Measurements from ENCODE around the gene IL6R.
"Not testable (repeated sequence)": the region's sequence is repeated elsewhere in the genome, so short reads cannot be mapped to it uniquely, and the experiment has no call there.

The IL6R gene

DNA sequence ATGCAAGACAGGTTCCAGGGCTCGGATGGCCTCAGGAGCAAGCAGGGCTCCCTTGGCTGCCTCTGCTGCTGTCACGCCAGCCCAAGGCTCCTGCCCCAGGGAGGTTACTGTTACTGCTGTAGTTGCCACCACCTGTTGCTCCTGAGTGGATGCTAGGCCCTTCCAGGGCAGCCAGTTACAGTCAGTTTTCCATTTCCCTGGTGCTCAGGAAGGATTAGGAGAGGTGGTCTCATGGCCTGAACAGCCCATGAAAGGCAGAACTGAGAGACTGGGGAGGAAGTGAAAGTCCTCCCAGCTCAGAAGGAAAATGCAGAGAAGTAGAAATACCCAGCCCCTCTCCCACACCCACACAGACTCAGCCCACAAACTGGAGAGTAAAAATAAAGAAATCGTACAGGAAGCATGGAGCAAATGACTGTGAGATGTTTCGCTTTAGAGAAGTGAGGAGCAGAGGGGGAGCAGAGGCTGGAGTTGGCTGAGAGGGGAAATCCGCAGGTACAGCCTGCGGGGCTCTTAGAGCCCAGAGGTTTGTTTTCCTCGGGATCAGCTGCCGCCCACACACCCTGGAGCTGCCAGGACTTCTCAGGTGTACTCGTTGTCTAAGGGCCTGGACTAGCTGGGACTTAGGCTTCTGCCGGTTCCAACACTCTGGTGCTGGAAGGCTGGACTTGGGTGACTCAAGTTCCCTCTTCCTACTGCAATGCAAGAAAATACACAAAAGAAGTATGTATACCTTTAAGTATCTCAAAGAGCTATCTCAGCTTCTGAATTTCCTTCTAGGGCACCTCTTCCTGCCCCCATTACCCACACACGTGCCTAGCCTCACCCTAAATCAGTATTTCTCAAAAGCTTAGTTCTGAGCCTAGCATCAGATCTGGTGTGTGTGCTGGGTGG, 2.3 kb downstream of the IL6R start:
- no peak for FAIRE-seq

DNA sequence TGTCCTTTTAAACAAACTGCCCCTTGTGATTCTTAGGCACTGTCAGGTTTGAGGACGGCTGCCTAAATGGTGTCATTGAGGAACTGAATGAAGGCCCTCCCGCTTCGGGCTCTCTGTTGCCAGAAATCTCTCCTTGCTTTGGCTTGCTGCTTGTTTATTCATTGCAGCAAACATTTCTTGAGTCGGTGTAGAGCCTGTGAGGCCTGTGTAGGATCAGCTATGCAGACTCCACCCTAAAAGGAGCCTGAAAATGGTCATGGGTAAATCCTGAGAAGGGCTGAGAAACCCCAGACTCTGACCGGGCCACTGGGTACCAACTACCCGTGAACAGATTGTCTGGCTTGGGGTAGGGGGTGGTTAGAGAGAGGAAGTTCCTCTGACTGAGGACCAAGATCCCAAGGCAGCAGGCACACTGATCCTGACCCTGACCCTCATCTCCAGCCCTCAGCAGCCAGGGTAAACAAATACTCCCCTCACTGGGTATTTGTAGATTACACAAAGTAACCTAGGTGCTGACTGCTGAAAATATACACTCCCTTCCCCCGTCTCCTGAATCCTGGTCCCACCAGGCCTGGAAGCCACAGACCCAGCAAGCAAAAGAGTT, 3.1 kb downstream of the IL6R start:
- FAIRE-seq: no peak

DNA sequence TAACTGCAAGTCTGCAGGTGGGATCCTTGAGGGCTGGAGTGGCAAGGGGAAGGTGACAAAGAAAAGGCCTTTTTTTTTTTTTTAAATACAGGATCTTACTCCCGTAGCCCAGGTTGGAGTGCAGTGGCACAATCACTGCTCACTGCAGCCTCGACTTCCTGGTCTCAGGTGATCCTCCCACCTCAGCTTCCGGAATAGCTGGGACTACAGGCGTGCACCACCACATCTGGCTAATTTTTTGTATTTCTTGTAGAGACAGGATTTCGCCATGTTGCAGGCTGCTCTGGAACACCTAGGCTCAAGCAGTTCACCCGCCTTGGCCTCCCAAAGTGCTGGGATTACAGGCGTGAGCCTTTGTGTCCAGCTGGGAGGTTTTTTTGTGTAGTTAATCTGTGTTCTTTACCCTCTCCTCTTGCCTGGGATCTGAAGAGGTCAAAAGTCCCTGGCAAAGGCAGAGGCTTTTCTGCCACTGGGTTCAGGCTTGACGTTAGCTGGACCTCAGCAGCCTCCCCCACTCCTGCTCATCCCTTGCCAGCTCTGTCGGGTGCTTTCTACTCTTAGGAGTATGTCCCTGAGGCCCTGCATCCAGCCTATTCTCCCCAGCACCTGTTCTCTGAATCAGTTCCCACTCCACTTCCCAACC, 5.2 kb downstream of the IL6R start:
- FAIRE-seq: no peak

DNA sequence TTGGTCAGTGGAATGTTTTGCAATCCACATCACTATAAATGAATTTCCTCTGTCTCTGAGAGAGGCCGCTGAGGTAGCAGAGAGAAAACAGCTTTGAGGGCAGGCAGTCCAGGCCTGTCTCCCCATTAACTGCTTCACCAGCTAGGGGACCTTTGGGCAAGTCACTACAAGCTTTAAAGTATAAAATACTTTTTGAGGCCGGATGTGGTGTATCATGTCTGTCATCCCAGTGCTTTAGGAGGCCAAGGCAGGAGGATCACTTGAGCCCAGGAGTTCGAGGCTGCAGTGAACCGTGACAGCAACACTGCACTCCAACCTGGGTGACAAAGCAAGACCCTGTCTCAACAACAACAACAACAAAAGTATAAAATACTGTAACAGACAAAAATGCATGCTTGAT, 6.4 kb downstream of the IL6R start:
- FAIRE-seq: no peak

DNA sequence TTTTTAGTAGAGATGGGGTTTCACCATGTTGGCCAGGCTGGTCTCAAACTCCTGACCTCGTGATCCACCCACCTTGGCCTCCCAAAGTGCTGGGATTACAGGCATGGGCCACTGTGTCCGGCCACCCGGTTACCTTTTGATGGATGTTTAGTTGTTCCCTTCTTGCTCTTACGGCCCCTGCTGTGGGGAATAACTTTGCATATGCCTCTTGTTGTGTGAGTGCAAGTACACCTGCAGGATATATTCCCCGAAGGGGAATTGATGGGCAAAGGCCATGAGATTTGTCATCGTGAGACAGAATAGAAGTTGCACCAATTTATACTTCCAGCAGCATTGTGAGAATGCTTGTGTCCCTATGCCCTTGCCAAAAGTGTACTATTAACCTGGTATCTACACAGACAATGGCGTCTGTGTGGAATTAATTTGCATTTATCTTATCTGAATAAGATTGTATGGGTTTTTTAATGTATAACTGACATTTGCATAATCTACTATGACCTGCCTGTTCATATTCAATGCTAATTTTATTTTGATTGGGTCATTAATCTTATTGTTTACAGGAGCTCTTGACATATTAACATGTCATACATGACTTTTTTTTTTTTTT, 8.1 kb downstream of the IL6R start:
- no peak for FAIRE-seq

DNA sequence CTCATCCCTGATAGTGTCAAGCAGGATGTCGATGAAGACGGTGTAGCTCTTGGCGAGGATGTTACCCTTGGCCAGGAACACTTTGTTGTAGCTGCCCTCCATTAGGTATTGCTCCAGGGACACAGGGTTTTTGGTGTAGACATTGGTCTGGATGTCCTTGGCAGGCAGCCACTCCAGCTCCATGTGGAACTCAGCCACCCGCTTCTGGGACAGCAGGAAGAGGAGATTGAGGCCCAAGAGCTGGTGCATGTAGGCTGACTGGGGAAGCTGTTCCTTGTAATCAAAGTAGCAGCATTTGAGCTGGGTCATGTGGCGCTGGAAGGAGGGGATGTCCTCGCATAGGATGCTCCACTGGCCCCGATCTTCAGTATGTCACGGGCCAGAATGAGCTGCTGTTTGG, 9.5 kb downstream of the IL6R start:
- FAIRE-seq: no peak

DNA sequence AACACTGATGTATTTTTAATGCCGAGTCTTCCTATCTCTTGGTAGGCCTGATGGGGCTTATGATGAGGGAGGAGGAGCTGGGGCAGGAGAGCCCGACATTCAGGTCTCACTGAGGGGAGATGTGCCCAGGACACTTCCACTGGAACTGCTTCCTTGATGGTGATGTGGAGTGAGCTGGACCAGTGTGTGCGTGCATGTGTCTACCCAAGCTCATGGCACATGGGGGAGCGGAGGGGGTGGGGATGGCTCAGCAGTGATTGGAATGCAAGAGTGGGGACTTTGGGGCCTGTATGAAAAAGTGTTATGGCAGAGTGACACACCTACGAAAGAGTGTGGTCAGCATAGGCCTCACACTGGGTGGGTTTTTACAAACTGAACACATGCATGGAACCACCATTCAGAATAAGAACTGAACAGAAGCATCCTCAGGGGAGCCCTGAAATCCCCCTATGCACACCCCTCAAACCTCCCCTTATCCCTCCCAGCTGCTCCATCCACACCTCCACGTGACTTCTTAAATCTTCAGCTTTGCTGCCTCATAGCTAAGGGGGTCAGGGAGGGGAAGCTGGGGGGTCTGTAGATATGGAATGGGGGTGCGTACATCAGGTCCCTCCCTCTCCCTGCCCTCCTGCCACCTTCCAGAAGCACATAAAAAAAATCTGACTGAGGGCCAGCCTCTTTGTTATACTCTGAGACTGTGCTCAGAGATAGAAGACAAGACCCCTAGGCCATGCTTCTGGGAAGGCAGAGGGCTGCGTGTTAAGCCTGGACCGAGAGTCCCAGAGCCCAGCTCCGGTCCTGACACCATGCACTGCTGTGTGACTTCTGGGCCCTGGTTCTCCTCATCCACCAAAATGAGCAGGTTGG, 11.6 kb downstream of the IL6R start:
- FAIRE-seq: no peak

DNA sequence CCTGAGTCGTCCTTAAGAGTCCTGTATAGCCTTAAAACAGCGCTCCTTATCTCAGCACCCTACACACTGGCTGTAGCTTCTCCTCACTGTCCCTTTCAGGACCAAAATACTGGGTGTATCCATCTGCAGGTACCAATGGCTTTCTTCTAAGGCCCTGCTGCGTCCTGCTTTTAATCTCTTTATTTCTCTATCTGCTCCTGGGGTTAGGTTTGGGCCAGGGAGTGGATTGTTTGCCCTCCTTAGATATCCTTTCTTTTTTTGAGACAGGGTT, 12.1 kb downstream of the IL6R start:
- no peak for FAIRE-seq

DNA sequence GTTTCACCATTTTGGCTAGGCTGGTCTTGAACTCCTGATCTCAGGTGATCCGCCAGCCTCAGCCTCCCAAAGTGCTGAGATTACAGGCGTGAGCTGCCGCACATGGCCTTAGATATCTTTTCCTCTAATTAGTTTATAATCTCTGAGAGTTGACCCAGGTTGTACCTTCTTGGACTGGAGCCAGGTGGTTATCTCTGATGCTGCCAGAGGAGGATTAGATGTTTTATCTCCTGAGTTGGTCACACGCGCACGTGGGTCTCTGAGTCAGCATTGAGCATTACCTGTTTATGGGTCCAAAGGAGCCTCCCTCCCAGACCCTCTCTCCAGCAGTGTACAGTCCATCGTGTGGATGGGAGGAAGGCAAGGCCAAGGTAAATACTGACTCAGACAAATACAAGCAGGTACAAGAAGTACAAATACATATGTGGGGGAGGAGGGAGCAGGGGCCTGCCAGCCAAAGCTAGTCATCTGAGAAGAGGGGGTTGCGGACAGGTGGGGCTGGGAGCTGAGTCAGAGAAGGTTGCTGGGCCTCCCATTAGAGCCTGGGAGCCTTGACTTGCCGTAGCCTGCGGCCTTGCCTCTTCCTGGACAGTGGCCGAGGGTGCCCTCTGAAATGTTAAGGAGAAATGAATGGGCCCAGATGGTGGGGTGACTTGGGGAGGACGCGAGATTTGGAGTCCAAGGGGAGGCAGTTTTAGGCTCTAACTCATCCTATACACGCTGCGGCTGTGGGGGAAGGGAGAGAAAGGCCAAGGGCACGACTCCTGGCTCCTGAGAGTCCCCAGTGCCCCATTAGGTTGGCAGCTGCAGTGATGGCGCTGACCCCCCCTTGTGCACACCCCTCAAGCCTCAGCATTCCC, 13.1 kb downstream of the IL6R start:
- FAIRE-seq: no peak

DNA sequence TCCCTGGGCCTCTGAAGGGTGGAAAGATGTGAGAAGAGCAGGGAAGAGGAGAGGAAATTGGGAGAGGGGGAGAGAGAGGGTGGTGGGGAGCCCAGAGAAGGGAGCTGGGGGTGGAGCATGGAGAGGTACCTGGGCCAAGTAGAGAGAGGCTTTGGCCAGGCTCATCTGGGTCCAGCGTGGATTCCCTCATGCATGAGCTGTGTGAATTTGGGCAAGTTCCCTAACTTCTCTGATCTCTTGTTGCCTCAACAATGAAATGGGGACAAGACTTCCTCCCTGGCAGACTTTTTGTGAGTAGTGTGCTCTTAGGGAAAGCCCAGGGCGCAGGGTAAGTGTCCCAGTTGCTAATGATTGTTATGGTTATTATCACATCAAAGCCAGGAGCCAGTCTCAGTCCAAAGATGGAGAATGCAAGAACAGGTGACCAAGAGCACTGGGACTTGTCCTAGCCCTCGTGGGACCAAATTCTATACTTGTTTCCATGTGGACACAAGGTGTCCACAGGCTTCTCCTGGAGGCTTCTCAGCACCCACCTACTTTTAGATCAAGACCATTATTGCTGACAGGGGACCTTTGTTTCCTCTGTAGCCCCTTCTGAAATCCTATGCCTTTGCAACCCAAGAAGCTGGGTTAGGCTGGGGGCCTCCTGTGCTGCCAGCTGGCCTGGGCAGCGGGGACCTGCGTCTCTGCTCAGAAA, 13.9 kb downstream of the IL6R start:
- no peak for FAIRE-seq

DNA sequence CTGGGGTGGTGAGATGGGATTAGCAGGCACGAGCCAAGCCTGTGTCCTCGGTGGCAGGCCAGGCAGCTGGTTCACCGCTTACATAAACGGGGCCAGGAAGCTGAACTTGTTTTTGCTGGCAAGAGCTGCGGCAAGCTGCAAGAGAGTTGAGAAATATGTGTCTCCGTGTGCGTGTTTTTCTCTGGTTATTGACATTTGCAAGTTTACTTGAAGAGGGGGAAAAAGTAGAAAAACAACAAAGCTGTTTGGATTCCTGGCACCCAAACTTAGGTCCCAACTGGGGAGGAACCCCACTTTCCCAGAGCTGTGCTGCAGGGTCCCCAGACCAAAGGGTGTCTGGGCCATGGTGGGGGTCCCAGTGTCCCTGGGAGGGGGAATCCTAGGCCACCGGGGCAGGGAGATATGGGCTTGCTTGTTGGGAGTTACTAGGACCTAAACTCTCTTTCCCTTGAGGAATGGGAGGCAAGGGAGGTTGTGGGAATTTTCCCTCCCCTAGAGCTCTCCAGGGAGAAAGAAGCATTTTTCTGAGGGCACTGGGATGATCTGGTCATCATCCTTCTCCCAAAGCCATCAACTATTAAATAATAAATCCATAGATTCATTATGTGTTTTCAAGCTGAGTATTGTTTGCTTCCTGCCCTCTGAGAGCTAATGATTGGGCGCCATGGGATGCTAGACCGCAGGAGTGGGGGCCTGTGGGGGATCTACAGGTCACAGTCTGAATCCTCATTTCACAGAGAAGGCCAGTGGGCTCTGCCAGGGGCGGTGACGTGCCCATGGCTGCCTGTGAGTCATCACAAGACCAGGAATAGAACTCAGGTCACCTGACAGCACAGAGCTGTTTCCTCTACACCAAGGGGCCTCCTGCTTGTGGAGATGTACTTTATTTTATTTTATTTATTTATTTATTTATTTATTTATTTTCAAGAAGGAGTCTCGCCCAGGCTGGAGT, 14.8 kb downstream of the IL6R start:
- FAIRE-seq: no peak

DNA sequence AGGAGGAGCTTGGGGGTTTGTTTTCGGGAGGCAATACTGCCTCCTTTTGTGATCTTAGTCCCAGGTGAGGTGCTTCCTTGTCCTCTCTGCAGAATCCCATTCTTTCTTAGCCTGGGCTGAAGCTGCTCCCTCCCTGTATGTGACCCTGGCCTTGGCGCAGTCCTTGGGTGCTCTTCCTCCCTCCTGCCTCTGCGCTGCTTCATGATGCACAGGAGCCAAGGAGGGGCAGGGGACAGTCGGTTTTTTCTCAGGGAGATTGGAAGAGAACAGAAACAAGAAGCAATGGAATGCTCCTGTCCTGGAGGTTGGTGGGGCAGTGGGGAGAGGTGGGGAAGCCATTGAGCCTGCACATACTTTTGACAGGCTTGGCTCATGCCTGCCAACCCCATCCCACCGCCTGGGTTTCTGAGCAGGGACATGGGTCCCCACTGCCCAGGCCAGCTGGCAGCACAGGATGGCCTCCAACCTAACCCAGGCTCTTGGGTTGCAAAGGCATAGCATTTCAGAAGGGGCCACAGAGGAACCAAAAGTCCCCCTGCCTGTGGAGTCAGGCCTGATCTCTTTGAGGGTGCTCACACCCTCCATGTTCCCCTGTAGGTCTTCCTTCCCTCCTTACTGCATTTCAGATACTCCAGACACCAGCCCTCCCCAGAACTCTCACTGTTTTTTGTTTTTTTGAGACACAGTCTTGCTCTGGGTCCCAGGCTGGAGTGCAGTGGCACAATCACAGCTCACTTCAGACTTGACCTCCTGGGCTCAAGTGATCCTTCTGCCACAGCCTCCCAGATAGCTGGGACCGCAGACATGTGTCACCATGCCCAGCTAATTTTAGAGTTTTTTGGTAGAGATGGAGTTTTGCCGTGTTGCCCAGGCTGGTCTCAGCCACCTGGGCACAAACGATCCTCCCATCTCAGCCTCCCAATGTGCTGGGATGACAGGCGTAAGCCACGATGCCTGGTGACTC, 16.1 kb downstream of the IL6R start:
- FAIRE-seq: no peak

DNA sequence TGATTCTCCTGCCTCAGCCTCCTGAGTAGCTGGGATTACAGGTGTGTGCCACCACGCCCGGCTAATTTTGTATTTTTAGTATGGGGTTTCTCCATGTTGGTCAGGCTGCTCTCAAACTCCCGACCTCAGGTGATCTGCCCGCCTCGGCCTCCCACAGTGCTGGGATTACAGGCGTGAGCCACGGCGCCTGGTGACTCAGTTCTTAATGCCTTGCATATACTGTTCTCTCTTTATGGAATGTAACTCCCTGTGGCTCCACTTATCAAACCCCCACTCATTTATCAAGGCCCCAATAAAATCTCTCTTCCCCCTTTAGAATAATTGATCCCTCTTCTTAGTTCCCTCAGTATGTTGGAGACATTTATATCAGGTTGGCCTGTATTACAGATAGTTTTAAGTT, 16.9 kb downstream of the IL6R start:
- FAIRE-seq: not testable (repeated sequence)

DNA sequence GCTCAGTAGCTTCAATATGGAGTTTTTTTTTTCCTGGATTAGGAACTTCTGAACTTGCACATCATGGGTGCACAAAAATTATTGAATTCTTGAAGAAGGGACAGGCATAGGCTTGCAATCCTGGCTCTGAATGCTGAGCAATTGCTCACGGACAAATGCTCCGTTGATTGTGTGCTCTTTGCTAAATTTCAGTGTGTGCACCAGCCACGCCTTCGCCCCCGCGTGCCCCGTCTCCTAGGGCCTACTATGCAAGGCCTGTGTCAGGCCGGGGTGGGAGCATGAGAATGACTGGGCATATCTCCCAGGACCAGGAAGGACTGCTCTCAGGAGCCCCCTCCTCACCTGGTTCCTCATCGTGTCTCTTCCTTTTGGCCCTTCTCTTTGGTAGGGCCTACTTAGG, 17.4 kb downstream of the IL6R start:
- no peak for FAIRE-seq

DNA sequence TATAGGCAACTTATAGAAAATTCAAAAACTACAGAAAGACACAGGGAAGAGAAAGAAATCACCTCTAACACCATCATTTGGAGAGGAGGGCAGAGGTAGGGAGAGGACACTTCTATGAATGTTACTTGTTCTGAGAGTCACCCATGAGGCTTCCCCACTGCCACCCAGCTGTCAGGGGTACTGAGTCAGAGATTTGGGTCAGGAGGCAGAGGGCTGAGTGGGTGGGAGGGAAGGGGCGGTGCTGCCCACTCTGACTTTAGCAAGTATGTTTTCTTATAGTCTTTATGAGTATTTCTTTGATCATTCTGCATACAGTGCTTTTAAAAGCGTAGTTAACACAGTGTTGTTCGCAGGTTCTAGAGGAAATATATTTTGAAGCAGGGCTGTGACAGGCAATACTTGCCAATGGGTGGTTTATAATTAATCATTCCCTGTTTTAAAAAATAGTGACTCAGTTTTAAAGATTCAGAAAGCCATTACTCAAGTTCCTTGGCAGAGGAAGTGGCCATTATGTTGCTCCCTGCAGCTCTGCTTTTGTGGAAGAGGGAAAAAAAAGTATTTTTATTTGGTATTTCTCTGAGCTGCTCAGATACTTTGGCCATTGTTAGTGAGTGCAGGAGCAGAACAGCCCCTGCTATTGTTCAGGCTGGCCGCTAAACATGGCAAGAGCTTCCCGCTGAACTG, 18.3 kb downstream of the IL6R start:
- FAIRE-seq: no peak

DNA sequence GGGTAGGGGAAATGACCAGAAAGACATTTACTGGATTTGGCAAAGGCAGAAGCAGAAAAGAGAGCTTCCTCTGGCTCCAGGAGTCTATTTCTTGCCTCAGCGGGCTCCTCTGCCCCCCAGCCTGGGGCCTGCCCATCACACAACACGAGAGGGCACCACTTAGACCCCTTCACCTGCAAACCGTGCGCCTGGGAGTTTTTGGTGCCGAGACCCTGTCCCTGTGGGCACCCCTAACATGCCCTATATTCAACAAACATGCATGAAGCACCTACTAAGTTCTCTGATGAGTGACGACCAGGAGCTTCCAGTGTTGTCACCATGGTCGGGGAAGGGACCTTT, 18.8 kb downstream of the IL6R start:
- FAIRE-seq: no peak

DNA sequence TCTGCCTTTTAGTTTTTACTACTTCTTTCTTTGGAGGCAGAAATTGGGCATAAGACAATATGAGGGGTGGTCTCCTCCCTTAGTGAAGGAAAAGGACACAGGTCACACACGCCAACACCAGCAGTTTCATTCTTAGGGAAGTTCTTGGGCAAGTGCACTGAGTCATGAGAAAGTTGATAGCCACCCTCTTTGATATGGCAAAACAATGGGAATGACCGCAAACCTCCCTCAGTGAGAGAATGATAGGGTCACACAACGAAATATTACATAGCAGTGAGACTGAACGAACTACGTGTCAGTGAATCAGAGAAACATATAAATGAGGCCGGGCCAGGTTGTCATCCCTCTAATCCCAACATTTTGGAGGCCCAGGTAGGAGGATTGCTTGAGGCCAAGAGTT, 20.0 kb downstream of the IL6R start:
- FAIRE-seq: no peak

Data from colon (tissue), 2 donors.